T47D (cell line): ENCODE data around the gene ZNF474.

Experiments
- DNase-seq, 2 experiments: peaks; one replicate each; pipeline versions ENCODE4 v3.0.0 to v3.0.0-alpha.2; 2011 to 2012; ENCODE audit warnings: low read depth in 1 of 2, low spot score in 1 of 2
- JUND ChIP-seq: IDR thresholded peaks from 2 replicates; pipeline ENCODE4 v1.6.1; 2012; ENCODE audit warnings: low read depth
- in situ Hi-C: cut with HindIII; loops from 2 replicates; pipeline ENCODE4 v1.10.0; 2016; ENCODE audit warnings: low sequenced_read_pairs, low pct_unique_long_range_greater_than_20kb

Gene ZNF474

GRCh38 chr5:122183098-122183787 lies 53.9 kb downstream of the ZNF474 start:
- DNase-seq: no peak
- in situ Hi-C loops: no loop called here
- no peak for TF ChIP-seq JUND

- DNase-seq: no peak
- in situ Hi-C loops: no loop called here
Measured at GRCh38 chr5:122183788-122184170, 54.4 kb downstream of the ZNF474 start.

GRCh38 chr5:122184676-122185255 lies 55.4 kb downstream of the ZNF474 start:
- in situ Hi-C loops: no loop called here
- no peak for TF ChIP-seq JUND
- no peak for DNase-seq

More at GRCh38 chr5:122183788-122184170, 54.4 kb downstream of the ZNF474 start:
- no peak for TF ChIP-seq JUND

GRCh38 chr5:122187426-122187825 lies 58.1 kb downstream of the ZNF474 start:
- DNase-seq: no peak
- no peak for TF ChIP-seq JUND
- in situ Hi-C loops: no loop called here

- in situ Hi-C loops: no loop called here
- DNase-seq: no peak
- no peak for TF ChIP-seq JUND
Measured at GRCh38 chr5:122190156-122190555, 60.8 kb downstream of the ZNF474 start.

GRCh38 chr5:122192497-122193496 lies 63.5 kb downstream of the ZNF474 start:
- in situ Hi-C loops: no loop called here
- no peak for TF ChIP-seq JUND
- peak; percentile 46 to 78 for DNase-seq

- no peak for TF ChIP-seq JUND
- DNase-seq: peak; percentile 21 to 66
- in situ Hi-C loops: no loop called here
Measured at GRCh38 chr5:122195802-122196394, 66.6 kb downstream of the ZNF474 start.

- TF ChIP-seq JUND: no peak
- in situ Hi-C loops: no loop called here
- DNase-seq: no peak
Measured at GRCh38 chr5:122199146-122199545, 69.8 kb downstream of the ZNF474 start.

GRCh38 chr5:122200450-122200849 lies 71.1 kb downstream of the ZNF474 start:
- no peak for TF ChIP-seq JUND
- DNase-seq: no peak
- in situ Hi-C loops: no loop called here

- no peak for DNase-seq
- in situ Hi-C loops: no loop called here
- TF ChIP-seq JUND: no peak
Measured at GRCh38 chr5:122200865-122201264, 71.5 kb downstream of the ZNF474 start.

- no peak for DNase-seq
- TF ChIP-seq JUND: no peak
- in situ Hi-C loops: no loop called here
Measured at GRCh38 chr5:122201365-122201764, 72.0 kb downstream of the ZNF474 start.

GRCh38 chr5:122202952-122203351 lies 73.6 kb downstream of the ZNF474 start:
- no peak for TF ChIP-seq JUND
- in situ Hi-C loops: no loop called here

More at GRCh38 chr5:122202952-122203351, 73.6 kb downstream of the ZNF474 start:
- no peak for DNase-seq
